ENCODE measurements around the gene AK4.

- TF ChIP-seq POLR2A (IDR thresholded peaks at IDR 0.05): no peak
- no peak for TF ChIP-seq EP300 (IDR thresholded peaks at IDR 0.05)
- no peak for TF ChIP-seq CTCF (IDR thresholded peaks at IDR 0.05)
Observed at GRCh38 chr1:65168867-65169266, 20.9 kb downstream of the AK4 start.

Data from ovary (tissue), 3 donors.